ENCODE results near the gene B4GALNT3. TPM values are rescaled to one million over a fixed set of nuclear protein-coding genes. Genes with fewer than 3 reads are reported as not detected.

B4GALNT3 gene
- total RNA-seq, 1 experiment from 2014 or later, result 23.3 TPM

DNA sequence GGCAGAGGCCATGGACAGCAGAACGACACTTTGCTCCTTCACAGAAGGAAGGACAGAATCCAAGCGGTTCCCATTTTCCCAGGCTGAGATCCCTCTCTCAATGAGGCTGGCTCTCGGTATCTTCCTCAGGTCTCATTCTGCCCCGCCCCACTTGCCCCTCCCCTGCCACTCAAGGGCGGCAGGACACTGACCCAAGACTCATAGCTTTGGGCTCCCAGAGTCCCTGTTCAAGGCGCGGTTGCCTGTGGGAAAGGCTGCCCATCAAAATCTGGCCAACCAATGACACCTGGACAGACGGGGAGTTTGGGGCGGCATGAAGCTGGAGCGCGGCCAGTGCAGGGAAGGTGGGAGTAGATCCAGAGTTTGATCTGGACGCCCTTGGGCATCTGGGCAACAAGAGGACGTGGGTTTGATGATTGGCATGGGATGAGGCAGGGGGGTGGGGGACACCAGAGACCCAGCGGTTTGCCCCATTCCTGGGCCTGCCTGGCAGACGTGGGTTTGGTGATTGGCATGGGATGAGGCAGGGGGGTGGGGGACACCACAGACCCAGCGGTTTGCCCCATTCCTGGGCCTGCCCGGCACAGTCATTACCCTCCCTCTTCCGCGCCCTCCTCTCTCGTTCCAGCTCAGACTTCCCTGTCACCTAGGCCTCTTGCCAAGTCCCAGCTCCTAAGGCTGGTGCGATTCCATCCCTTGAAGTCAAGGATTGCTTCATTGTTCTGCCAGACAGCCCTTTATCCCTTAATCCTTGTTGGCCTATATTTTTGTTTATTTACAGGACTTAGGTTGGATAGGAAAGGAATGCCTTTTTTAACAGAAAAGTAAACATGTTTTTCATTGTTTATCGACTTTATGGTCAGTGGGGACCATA lies 111.4 kb downstream of the B4GALNT3 start:
- H2BK20ac ChIP-seq (ENCODE audit: low read depth, low read length, poor library complexity, severe bottlenecking), result no peak overlapping the region
- no peak overlapping the region for H2BK12ac ChIP-seq (ENCODE audit: insufficient read length, low read depth, low read length)
- H4K91ac ChIP-seq (ENCODE audit: insufficient read length, low read depth, low read length), result no peak overlapping the region
- no peaks in the 10 kb centered on the region for H3K27me3 ChIP-seq (ENCODE audit: insufficient read depth, low read length)
- no peak overlapping the region for H2AK5ac ChIP-seq (ENCODE audit: insufficient read length, low read length)
- H4K5ac ChIP-seq (ENCODE audit: insufficient read length, low read depth, low read length), result no peak overlapping the region
- no peak overlapping the region for H2BK120ac ChIP-seq (ENCODE audit: low read depth, low read length, poor library complexity, severe bottlenecking)
- H3T11ph ChIP-seq (ENCODE audit: low read length), result no peak overlapping the region
- TF ChIP-seq, protein P1, sequence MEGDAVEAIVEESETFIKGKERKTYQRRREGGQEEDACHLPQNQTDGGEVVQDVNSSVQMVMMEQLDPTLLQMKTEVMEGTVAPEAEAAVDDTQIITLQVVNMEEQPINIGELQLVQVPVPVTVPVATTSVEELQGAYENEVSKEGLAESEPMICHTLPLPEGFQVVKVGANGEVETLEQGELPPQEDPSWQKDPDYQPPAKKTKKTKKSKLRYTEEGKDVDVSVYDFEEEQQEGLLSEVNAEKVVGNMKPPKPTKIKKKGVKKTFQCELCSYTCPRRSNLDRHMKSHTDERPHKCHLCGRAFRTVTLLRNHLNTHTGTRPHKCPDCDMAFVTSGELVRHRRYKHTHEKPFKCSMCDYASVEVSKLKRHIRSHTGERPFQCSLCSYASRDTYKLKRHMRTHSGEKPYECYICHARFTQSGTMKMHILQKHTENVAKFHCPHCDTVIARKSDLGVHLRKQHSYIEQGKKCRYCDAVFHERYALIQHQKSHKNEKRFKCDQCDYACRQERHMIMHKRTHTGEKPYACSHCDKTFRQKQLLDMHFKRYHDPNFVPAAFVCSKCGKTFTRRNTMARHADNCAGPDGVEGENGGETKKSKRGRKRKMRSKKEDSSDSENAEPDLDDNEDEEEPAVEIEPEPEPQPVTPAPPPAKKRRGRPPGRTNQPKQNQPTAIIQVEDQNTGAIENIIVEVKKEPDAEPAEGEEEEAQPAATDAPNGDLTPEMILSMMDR (conservative IDR thresholded peaks at IDR 0.05), result no peak
- H2AFZ ChIP-seq (ENCODE audit: low read length), result peak overlapping the region; percentile 57
- H3K79me2 ChIP-seq (ENCODE audit: insufficient read depth, low read length), result no peaks in the 10 kb centered on the region
- WGBS (ENCODE audit: extremely low coverage, insufficient read length, low lambda C conversion rate), result no CpG with 5 or more reads among the region's 22 CpGs
- no peaks in the 10 kb centered on the region; the same call in 1 of the 2 replicates for H3K4me1 ChIP-seq (ENCODE audit: insufficient read depth, low read length)
- peaks cover 11% of the 10 kb centered on the region for H3K23me2 ChIP-seq (ENCODE audit: insufficient read length, low read depth, low read length, poor library complexity, severe bottlenecking)
- Mint-ChIP-seq H3K27ac (peak overlapping the region in 2 of 3 experiments; percentile 57 to 73; a peak in 3 of 7 replicates), H3K27me3 (ENCODE audit: low read depth) (peaks cover 14% of the 10 kb centered on the region), H3K9me3 (peaks cover 2 to 6% of the 10 kb centered on the region in 2 experiments; a peak in 2 of 5 replicates), H3K36me3 (ENCODE audit: insufficient read depth in 1 of 3, low read depth in 3 of 3) (peaks cover 0 to 2% (median 0%) of the 10 kb centered on the region in 3 experiments; a peak in 3 of 7 replicates), H3K4me3 (peak overlapping the region; percentile 75 to 80), H3K4me1 (peaks cover 15 to 18% of the 10 kb centered on the region in 2 experiments)
- H3K4me2 ChIP-seq (ENCODE audit: insufficient read depth, insufficient read length, low read length), result peak overlapping the region; percentile 73
- DNase-seq, result peak; percentile 91
- H3K9ac ChIP-seq (ENCODE audit: extremely low read depth, insufficient read length, low read length), result no peak overlapping the region
- no peaks in the 10 kb centered on the region for H4K20me1 ChIP-seq (ENCODE audit: control insufficient read depth, insufficient read depth, insufficient read length)
- no peak overlapping the region for H3K18ac ChIP-seq (ENCODE audit: insufficient read length, low read depth, low read length)
- H3K79me1 ChIP-seq (ENCODE audit: insufficient read depth, low read depth, low read length, poor library complexity, severe bottlenecking), result no peaks in the 10 kb centered on the region
- no peak overlapping the region for H3K4ac ChIP-seq (ENCODE audit: low read depth, low read length)
- no peak overlapping the region for H3K14ac ChIP-seq (ENCODE audit: insufficient read depth, low read length)
- no peak overlapping the region for H3K27ac ChIP-seq (ENCODE audit: insufficient read length, low read depth, low read length)
- H2BK5ac ChIP-seq (ENCODE audit: insufficient read length, low read length), result no peak overlapping the region
- no peak overlapping the region for H3K23ac ChIP-seq (ENCODE audit: insufficient read length, low read depth, low read length)
- no peak overlapping the region for H4K8ac ChIP-seq (replicated peaks; ENCODE audit: insufficient read length, low read depth, low read length)
- no peaks in the 10 kb centered on the region for H3K9me3 ChIP-seq (ENCODE audit: control insufficient read depth, low read depth, low read length)
- no peak overlapping the region for H2BK15ac ChIP-seq (ENCODE audit: low read depth, low read length)
- no peak overlapping the region for H3K56ac ChIP-seq (ENCODE audit: insufficient read length, low read depth, low read length)

Measured in H9 (cell line).